ENCODE measurements around the gene THOC1. TPM values are rescaled to one million over a fixed set of nuclear protein-coding genes. Genes with fewer than 3 reads are reported as not detected.
"Not testable (repeated sequence)": the region's sequence is repeated elsewhere in the genome, so short reads cannot be mapped to it uniquely, and the experiment has no call there.

The THOC1 gene
- 10 to 100 TPM; 43.6 to 49.4 TPM for total RNA-seq

- ChIA-PET CTCF (interaction anchor here (1.0 to 1.6 kb wide), 5 partner anchors 9 to 563 kb away, joined by 3 to 7 read pairs (median 3); no protein-coding TSS in a partner anchor), POLR2A (interaction anchor here (0.5 to 2.6 kb wide), 24 partner anchors 9 to 564 kb away, joined by 3 to 22 read pairs (median 4); partner anchors contain the start of genes TYMS and USP14)
- peak within 1 kb of the TSS; percentile 100 for H3K27ac Mint-ChIP-seq
- H3K36me3 Mint-ChIP-seq (ENCODE audit: low read depth) = peaks cover 22% of the 10 kb centered on the region
- ATAC-seq (peak; percentile 92), DNase-seq (peak; percentile 96)
- H3K4me3 Mint-ChIP-seq = peak within 1 kb of the TSS; percentile 99
- H3K9me3 Mint-ChIP-seq (ENCODE audit: insufficient read depth) = no peaks in the 10 kb centered on the region
- peaks cover 26% of the 10 kb centered on the region for H3K4me1 Mint-ChIP-seq (ENCODE audit: low read depth)
- H3K27me3 Mint-ChIP-seq (ENCODE audit: low read depth) = no peaks in the 10 kb centered on the region
These were observed at the start of gene THOC1 for GRCh38 chr18:267688-268552. Gene THOC1, minus strand, starts transcription at chr18:268047. Its CDS starts 28 bp downstream, at chr18:268019.

GRCh38 chr18:317618-318017 lies 49.8 kb upstream of the THOC1 start:
- Mint-ChIP-seq H3K27ac (no peak overlapping the region), H3K4me3 (no peak overlapping the region), H3K27me3 (ENCODE audit: low read depth) (peaks cover 2% of the 10 kb centered on the region), H3K9me3 (ENCODE audit: insufficient read depth) (no peaks in the 10 kb centered on the region), H3K4me1 (ENCODE audit: low read depth) (peaks cover 7% of the 10 kb centered on the region), H3K36me3 (ENCODE audit: low read depth) (no peaks in the 10 kb centered on the region)
- DNase-seq (no peak), ATAC-seq (no peak)
- ChIA-PET CTCF (no interaction called here), POLR2A (no interaction called here)

DNA sequence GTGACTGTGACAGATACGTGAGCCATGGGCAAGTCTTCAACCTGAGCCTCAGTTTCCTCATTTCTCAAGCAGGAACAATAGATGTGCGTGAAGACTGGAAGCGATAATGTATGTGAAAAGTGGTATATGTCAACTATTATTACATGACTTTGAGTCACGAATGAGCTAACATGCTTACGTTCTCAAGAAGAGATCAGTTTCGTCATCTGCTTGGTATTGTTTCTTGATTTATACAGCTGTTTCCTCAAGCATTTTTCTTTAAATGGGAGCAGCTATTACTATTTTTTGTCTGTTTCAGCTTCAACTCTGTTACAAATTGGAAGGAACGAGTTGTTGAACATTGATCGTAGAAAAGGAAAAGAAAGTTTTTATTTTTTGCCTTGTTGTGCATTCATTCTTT lies 48.5 kb upstream of the THOC1 start:
- Mint-ChIP-seq H3K9me3 (ENCODE audit: insufficient read depth) (no peaks in the 10 kb centered on the region), H3K4me3 (no peak overlapping the region), H3K27ac (no peak overlapping the region), H3K27me3 (ENCODE audit: low read depth) (peaks cover 2% of the 10 kb centered on the region), H3K36me3 (ENCODE audit: low read depth) (no peaks in the 10 kb centered on the region), H3K4me1 (ENCODE audit: low read depth) (no peaks in the 10 kb centered on the region)
- ATAC-seq = no peak
- POLR2A ChIA-PET = no interaction called here
- CTCF ChIA-PET = no interaction called here
- DNase-seq = no peak

DNA sequence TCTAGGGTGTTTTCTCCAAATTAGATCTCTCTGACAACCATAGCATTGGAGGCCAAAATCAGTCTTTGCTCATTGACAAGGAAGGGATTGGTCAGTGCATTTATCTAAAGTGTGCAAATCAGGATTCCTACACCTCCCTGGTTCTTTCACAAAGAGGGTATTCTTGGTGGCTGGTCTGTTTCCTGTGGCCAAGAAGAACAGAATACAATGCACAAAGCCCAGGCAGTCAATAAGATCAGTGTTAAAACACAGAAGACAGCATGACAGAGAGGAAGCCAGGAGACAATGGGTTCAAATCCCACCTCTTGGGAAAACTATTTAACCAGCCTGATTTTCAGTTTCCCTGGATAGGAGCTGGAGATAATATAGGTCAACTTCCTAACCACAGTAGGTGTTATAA lies 46.1 kb upstream of the THOC1 start:
- no peaks in the 10 kb centered on the region for H3K27me3 Mint-ChIP-seq (ENCODE audit: low read depth)
- no peaks in the 10 kb centered on the region for H3K36me3 Mint-ChIP-seq (ENCODE audit: low read depth)

GRCh38 chr18:312415-312814 lies 44.6 kb upstream of the THOC1 start:
- DNase-seq = no peak
- Mint-ChIP-seq H3K9me3 (ENCODE audit: insufficient read depth) (no peaks in the 10 kb centered on the region), H3K4me3 (no peak overlapping the region), H3K27ac (no peak overlapping the region), H3K27me3 (ENCODE audit: low read depth) (no peaks in the 10 kb centered on the region), H3K36me3 (ENCODE audit: low read depth) (no peaks in the 10 kb centered on the region), H3K4me1 (ENCODE audit: low read depth) (no peaks in the 10 kb centered on the region)
- ChIA-PET POLR2A (no interaction called here), CTCF (no interaction called here)
- no peak for ATAC-seq

More for the DNA sequence above, 46.1 kb upstream of the THOC1 start:
- CTCF ChIA-PET = no interaction called here
- Mint-ChIP-seq H3K4me3 (no peak overlapping the region), H3K27ac (no peak overlapping the region), H3K9me3 (ENCODE audit: insufficient read depth) (no peaks in the 10 kb centered on the region), H3K4me1 (ENCODE audit: low read depth) (no peaks in the 10 kb centered on the region)
- ATAC-seq = no peak
- POLR2A ChIA-PET = no interaction called here
- no peak for DNase-seq

DNA sequence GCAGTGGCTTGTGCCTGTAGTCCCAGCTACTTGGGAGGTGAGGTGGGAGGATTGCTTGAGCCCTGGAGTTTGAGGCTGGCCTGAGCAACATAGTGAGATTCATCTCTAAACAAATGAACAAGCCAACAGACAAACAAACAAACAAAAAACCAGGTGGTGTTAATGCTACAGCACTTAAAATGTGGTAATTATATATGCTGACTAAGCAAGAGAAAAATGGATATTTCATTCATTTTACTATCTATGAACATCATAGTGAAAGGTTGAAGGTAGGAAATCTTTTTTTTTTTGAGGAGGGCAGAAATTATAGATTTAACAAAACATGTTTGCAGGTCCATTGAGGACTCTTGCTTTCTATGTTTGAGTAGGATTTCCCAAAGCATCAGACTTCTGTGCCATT lies 42.2 kb upstream of the THOC1 start:
- no peak overlapping the region for H3K27ac Mint-ChIP-seq
- no peaks in the 10 kb centered on the region for H3K36me3 Mint-ChIP-seq (ENCODE audit: low read depth)
- no peaks in the 10 kb centered on the region for H3K4me1 Mint-ChIP-seq (ENCODE audit: low read depth)
- CTCF ChIA-PET = no interaction called here
- ATAC-seq (no peak), DNase-seq (no peak)
- H3K27me3 Mint-ChIP-seq (ENCODE audit: low read depth) = peaks cover 3% of the 10 kb centered on the region
- H3K4me3 Mint-ChIP-seq = no peak overlapping the region
- POLR2A ChIA-PET = no interaction called here
- H3K9me3 Mint-ChIP-seq (ENCODE audit: insufficient read depth) = no peaks in the 10 kb centered on the region

- CTCF ChIA-PET; H3K9me3 Mint-ChIP-seq (ENCODE audit: insufficient read depth); DNase-seq; H3K36me3 Mint-ChIP-seq (ENCODE audit: low read depth); ATAC-seq; H3K27ac Mint-ChIP-seq; H3K4me1 Mint-ChIP-seq (ENCODE audit: low read depth); POLR2A ChIA-PET; H3K27me3 Mint-ChIP-seq (ENCODE audit: low read depth); H3K4me3 Mint-ChIP-seq: not testable (repeated sequence)
These were observed 40.2 kb upstream of the THOC1 start for GRCh38 chr18:308086-308485.

DNA sequence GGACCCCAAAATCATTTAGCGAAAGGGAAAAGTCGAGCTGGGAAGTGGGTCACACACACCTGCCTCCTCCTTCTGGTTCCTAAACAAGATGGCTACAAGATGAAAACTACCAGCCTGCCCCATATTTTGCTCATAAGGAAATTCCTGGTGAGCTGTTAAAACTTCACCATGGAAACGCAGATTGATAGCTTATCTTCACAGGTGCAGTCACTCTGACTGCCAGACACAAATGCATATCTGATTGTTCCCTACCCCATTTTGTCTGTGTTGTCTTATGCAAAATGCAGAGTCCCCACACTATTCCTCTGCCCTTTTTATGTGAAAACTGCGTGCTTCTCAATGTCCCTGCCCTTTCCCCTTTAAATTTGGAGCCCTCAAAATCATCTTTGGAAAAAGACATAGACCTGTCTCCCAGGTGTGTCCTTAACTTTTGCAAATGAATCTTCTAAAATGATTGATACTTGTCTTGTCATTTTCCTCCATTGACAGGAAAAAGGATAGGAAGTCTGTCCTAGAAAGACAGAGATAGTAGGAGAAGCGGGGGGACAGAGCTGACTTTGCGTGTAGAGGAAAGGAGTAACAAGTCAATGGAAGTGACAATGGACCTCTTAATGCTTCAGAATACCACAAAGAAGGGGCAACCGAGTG lies 38.9 kb upstream of the THOC1 start:
- Mint-ChIP-seq H3K9me3 (ENCODE audit: insufficient read depth) (no peaks in the 10 kb centered on the region), H3K4me3 (no peak overlapping the region), H3K27ac (no peak overlapping the region), H3K36me3 (ENCODE audit: low read depth) (no peaks in the 10 kb centered on the region), H3K27me3 (ENCODE audit: low read depth) (peaks cover 3% of the 10 kb centered on the region), H3K4me1 (ENCODE audit: low read depth) (no peaks in the 10 kb centered on the region)
- POLR2A ChIA-PET = no interaction called here
- CTCF ChIA-PET = no interaction called here
- DNase-seq = no peak
- no peak for ATAC-seq

- DNase-seq (no peak), ATAC-seq (no peak)
- POLR2A ChIA-PET = no interaction called here
- H3K27ac Mint-ChIP-seq = no peak overlapping the region
- peaks cover 5% of the 10 kb centered on the region for H3K27me3 Mint-ChIP-seq (ENCODE audit: low read depth)
- no peaks in the 10 kb centered on the region for H3K4me1 Mint-ChIP-seq (ENCODE audit: low read depth)
- CTCF ChIA-PET = no interaction called here
- H3K9me3 Mint-ChIP-seq (ENCODE audit: insufficient read depth) = no peaks in the 10 kb centered on the region
- no peaks in the 10 kb centered on the region for H3K36me3 Mint-ChIP-seq (ENCODE audit: low read depth)
- H3K4me3 Mint-ChIP-seq = no peak overlapping the region
These were observed 37.2 kb upstream of the THOC1 start for GRCh38 chr18:305003-305501.

DNA sequence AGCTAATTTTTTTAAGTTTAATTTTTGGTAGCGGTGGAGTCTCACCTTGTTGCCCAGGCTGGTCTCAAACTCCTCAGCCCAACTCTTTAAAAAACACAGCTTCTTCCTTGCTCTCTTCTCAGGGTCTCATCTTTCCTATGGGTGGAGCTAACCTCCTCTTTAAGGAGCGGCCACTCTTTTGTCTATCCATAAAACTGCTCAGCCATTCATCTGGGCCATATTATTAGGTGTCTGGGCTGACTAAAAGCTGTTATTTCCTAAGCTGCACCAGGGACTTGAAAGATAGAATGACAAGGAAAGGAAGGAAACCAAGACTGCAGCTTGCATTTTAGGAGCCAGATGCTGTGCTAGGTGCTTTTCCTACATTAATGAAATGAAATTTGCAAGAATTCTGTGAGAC lies 35.8 kb upstream of the THOC1 start:
- DNase-seq (no peak), ATAC-seq (no peak)
- ChIA-PET POLR2A (no interaction called here), CTCF (no interaction called here)
- peaks cover 5% of the 10 kb centered on the region for H3K27me3 Mint-ChIP-seq (ENCODE audit: low read depth)
- H3K27ac Mint-ChIP-seq = no peak overlapping the region
- H3K4me1 Mint-ChIP-seq (ENCODE audit: low read depth) = no peaks in the 10 kb centered on the region
- no peaks in the 10 kb centered on the region for H3K9me3 Mint-ChIP-seq (ENCODE audit: insufficient read depth)
- H3K36me3 Mint-ChIP-seq (ENCODE audit: low read depth) = no peaks in the 10 kb centered on the region
- H3K4me3 Mint-ChIP-seq = no peak overlapping the region

GRCh38 chr18:303011-303410 lies 35.2 kb upstream of the THOC1 start:
- ChIA-PET CTCF (no interaction called here), POLR2A (no interaction called here)
- Mint-ChIP-seq H3K36me3 (ENCODE audit: low read depth) (no peaks in the 10 kb centered on the region), H3K27me3 (ENCODE audit: low read depth) (peaks cover 5% of the 10 kb centered on the region), H3K4me3 (no peak overlapping the region), H3K4me1 (ENCODE audit: low read depth) (no peaks in the 10 kb centered on the region), H3K27ac (no peak overlapping the region), H3K9me3 (ENCODE audit: insufficient read depth) (no peaks in the 10 kb centered on the region)
- no peak for DNase-seq
- ATAC-seq = no peak

DNA sequence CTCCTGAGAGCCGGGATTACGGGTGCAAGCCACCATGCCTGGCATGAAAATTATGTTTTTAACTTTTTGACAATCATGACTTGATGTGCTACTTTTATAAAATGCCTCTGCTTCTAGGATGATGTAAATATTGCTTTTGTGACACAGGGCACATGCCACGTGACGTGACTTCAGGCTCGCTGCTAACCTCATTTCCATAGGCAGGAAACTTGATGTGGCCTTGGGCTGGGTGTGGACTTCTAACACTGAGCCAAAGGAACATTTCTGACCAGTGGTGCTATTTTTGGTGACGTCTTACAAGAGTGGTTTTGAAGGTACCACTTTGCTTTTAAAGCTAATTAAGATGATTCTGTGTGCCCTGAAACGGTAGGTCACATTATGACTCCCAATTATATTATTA lies 34.2 kb upstream of the THOC1 start:
- no peak overlapping the region for H3K27ac Mint-ChIP-seq
- POLR2A ChIA-PET = no interaction called here
- H3K4me3 Mint-ChIP-seq = no peak overlapping the region
- H3K36me3 Mint-ChIP-seq (ENCODE audit: low read depth) = no peaks in the 10 kb centered on the region
- DNase-seq = no peak
- H3K9me3 Mint-ChIP-seq (ENCODE audit: insufficient read depth) = no peaks in the 10 kb centered on the region
- no peaks in the 10 kb centered on the region for H3K4me1 Mint-ChIP-seq (ENCODE audit: low read depth)
- peaks cover 7% of the 10 kb centered on the region for H3K27me3 Mint-ChIP-seq (ENCODE audit: low read depth)
- ATAC-seq = no peak
- CTCF ChIA-PET = no interaction called here
